ENCODE data around the gene CPSF6.

DNA sequence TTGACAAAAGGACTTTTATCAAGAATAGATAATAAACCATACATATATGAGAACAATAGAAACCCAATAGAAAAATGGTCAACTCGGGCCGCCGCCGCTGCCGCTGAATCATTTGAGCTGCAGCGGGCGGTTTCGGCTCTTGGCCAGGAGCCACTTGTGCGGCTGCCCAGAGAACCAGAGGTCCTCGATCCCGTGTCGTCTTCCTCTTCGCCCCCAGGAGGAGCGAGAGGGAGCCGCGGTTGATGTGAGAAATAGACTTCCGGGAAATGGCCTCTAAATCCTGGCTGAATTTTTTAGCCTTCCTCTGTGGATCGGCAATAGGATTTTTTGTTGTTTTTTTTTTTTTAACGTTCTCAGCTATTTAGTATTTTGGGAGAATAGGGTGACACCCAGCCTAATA is 44.8 kb downstream of the CPSF6 start:
- TF ChIP-seq, protein P1, sequence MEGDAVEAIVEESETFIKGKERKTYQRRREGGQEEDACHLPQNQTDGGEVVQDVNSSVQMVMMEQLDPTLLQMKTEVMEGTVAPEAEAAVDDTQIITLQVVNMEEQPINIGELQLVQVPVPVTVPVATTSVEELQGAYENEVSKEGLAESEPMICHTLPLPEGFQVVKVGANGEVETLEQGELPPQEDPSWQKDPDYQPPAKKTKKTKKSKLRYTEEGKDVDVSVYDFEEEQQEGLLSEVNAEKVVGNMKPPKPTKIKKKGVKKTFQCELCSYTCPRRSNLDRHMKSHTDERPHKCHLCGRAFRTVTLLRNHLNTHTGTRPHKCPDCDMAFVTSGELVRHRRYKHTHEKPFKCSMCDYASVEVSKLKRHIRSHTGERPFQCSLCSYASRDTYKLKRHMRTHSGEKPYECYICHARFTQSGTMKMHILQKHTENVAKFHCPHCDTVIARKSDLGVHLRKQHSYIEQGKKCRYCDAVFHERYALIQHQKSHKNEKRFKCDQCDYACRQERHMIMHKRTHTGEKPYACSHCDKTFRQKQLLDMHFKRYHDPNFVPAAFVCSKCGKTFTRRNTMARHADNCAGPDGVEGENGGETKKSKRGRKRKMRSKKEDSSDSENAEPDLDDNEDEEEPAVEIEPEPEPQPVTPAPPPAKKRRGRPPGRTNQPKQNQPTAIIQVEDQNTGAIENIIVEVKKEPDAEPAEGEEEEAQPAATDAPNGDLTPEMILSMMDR (IDR thresholded peaks at IDR 0.05) = no peak
- TF ChIP-seq POLR2A (IDR thresholded peaks at IDR 0.05) = no peak
- TF ChIP-seq EP300 (IDR thresholded peaks at IDR 0.05) = no peak

Data from sigmoid colon (tissue), 4 donors.